MM.1S (cell line): Measurements from ENCODE around the gene BMP8B.

Experiments used
- EZH2 ChIP-seq: fragments of 300-600 bp; sonication (generic); optimal IDR thresholded peaks from 2 replicates; pipeline ENCODE3; 2017; ENCODE audit warnings: low read depth, mild to moderate bottlenecking, antibody characterized with exemption, low read length, mixed read lengths
- EZH2phosphoT487 ChIP-seq: fragments of 300-600 bp; sonication (generic); IDR thresholded peaks from 2 replicates; pipeline ENCODE4 v1.6.1; 2018; ENCODE audit warnings: antibody characterized with exemption, low read length
- TF ChIP-seq, protein P1 (sequence below): fragments of 300-600 bp; sonication (generic); IDR thresholded peaks from 2 replicates; pipeline ENCODE4 v1.5.1; 2016; ENCODE audit warnings: antibody characterized with exemption, low read length, mixed read lengths

- TF ChIP-seq, protein P1, sequence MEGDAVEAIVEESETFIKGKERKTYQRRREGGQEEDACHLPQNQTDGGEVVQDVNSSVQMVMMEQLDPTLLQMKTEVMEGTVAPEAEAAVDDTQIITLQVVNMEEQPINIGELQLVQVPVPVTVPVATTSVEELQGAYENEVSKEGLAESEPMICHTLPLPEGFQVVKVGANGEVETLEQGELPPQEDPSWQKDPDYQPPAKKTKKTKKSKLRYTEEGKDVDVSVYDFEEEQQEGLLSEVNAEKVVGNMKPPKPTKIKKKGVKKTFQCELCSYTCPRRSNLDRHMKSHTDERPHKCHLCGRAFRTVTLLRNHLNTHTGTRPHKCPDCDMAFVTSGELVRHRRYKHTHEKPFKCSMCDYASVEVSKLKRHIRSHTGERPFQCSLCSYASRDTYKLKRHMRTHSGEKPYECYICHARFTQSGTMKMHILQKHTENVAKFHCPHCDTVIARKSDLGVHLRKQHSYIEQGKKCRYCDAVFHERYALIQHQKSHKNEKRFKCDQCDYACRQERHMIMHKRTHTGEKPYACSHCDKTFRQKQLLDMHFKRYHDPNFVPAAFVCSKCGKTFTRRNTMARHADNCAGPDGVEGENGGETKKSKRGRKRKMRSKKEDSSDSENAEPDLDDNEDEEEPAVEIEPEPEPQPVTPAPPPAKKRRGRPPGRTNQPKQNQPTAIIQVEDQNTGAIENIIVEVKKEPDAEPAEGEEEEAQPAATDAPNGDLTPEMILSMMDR, result no peak
- no peak for TF ChIP-seq EZH2
- no peak for TF ChIP-seq EZH2phosphoT487
These were observed 27.0 kb downstream of the BMP8B start for GRCh38 chr1:39761557-39762260.
